HUES48 (cell line): Measurements from ENCODE around the gene METTL16.

Experiments used
- H3K27ac ChIP-seq: one replicate; pipeline ENCODE4 v1.7.0; 2013; ENCODE audit warnings: low read depth, low read length, inconsistent platforms
- H3K27me3 ChIP-seq: 2 replicates; pipeline ENCODE4 v1.6.1; 2013; ENCODE audit warnings: mild to moderate bottlenecking, low read length; ENCODE audit not compliant: control insufficient read depth, insufficient read depth
- H3K36me3 ChIP-seq: 2 replicates; pipeline ENCODE4 v1.6.1; 2013; ENCODE audit warnings: low read length; ENCODE audit not compliant: control insufficient read depth, insufficient read depth
- H3K4me1 ChIP-seq: 2 replicates; pipeline ENCODE4 v1.6.1; 2013; ENCODE audit warnings: mild to moderate bottlenecking, low read length; ENCODE audit not compliant: control insufficient read depth, insufficient read depth
- H3K4me3 ChIP-seq: 2 replicates; pipeline ENCODE4 v1.5.1; 2013; ENCODE audit warnings: mild to moderate bottlenecking, low read depth, low read length
- H3K9ac ChIP-seq: 2 replicates; pipeline ENCODE4 v1.6.1; 2013; ENCODE audit warnings: mild to moderate bottlenecking, low read depth, low read length, moderate library complexity
- H3K9me3 ChIP-seq: 2 replicates; pipeline ENCODE4 v1.6.1; 2013; ENCODE audit warnings: low read length; ENCODE audit not compliant: control insufficient read depth, insufficient read depth

The METTL16 gene

GRCh38 chr17:2368359-2368758 lies 143.3 kb downstream of the METTL16 start:
- Histone ChIP-seq H3K4me3 (no peak overlapping the region), H3K27me3 (no peaks in the 10 kb centered on the region), H3K36me3 (peaks cover 37% of the 10 kb centered on the region), H3K27ac (no peak overlapping the region), H3K9me3 (no peaks in the 10 kb centered on the region), H3K9ac (no peak overlapping the region), H3K4me1 (peaks cover 2% of the 10 kb centered on the region; the same call in 1 of the 2 replicates)

- H3K4me1 ChIP-seq, result peaks cover 2% of the 10 kb centered on the region; the same call in 1 of the 2 replicates
- H3K36me3 ChIP-seq, result peaks cover 38% of the 10 kb centered on the region
- no peak overlapping the region for H3K9ac ChIP-seq
- no peaks in the 10 kb centered on the region for H3K27me3 ChIP-seq
- H3K27ac ChIP-seq, result no peak overlapping the region
- no peak overlapping the region for H3K4me3 ChIP-seq
- H3K9me3 ChIP-seq, result no peaks in the 10 kb centered on the region
These were observed 144.8 kb downstream of the METTL16 start for GRCh38 chr17:2366747-2367494.
